HG02870 (cell line): ENCODE results near the gene ZCWPW2.

Source experiments
- ATAC-seq: cut with Tn5 transposase; IDR thresholded peaks from one replicate; pipeline ENCODE4 v1.9.1; 2021; ENCODE audit warnings: mild to moderate bottlenecking, moderate library complexity; ENCODE audit not compliant: unreplicated experiment

Gene ZCWPW2

DNA sequence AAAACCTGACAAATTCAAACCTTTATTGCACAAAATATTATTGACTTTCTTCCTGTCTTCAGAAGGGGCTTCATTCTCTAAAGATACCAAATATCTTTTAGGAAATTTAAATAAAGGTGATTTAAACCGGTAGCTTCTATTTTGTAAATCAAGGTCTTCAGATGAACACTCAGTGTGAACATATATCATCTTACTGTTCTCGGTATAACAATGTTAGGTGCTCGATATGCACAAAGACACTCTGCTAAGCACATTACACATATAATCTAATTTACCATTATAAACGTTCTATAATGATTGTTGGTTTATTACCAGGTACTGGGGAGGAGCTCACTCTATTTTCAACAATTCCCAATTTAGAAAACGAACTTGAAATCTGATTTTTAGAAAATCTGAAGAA is 225.5 kb downstream of the ZCWPW2 start:
- ATAC-seq, result no peak

- ATAC-seq, result no peak
These were observed 226.7 kb downstream of the ZCWPW2 start for GRCh38 chr3:28575100-28575745.
